H1 (cell line): ENCODE data around the gene SNRPB2. TPM values are rescaled to one million over a fixed set of nuclear protein-coding genes. Genes with fewer than 3 reads are reported as not detected.

Source experiments
- CTCF ChIA-PET: fragments of 300-600 bp; sonication (Branson Sonifier 250); formaldehyde crosslinking; loops from one replicate; lab custom pipeline; 2021; ENCODE audit not compliant: partially characterized antibody; lab: Charles Lee
- POLR2A ChIA-PET: fragments of 300-600 bp; sonication (Branson Sonifier 250); formaldehyde crosslinking; loops from one replicate; lab custom pipeline; 2021; ENCODE audit warnings: inconsistent platforms; ENCODE audit not compliant: partially characterized antibody; lab: Charles Lee
- DNase-seq, 2 experiments: peaks; one replicate each; pipeline versions ENCODE4 v3.0.0 to v3.0.0-alpha.2; 2010 to 2022; ENCODE audit warnings: low spot score in 2 of 2, low read depth in 1 of 2, mixed read lengths in 1 of 2
- FAIRE-seq: peaks from 2 replicates; lab custom pipeline; 2011; peaks lifted over from hg19 to GRCh38; lab: Jason Lieb, UNC
- H2AFZ ChIP-seq: 2 replicates; pipeline ENCODE4 v1.8.1; 2012; ENCODE audit warnings: low read length, inconsistent platforms
- H2AK5ac ChIP-seq: 2 replicates; pipeline ENCODE4 v1.6.1; 2013; ENCODE audit warnings: low read depth, low read length
- H2BK120ac ChIP-seq: replicated peaks from 2 replicates; pipeline ENCODE3; 2013; ENCODE audit warnings: low read depth, low read length, inconsistent platforms
- H2BK12ac ChIP-seq: 2 replicates; pipeline ENCODE4 v1.6.1; 2013; ENCODE audit warnings: low read depth, low read length
- H2BK15ac ChIP-seq: 2 replicates; pipeline ENCODE4 v1.6.1; 2013; ENCODE audit warnings: low read length
- H2BK20ac ChIP-seq: 2 replicates; pipeline ENCODE4 v1.6.1; 2013; ENCODE audit warnings: low read length
- H2BK5ac ChIP-seq: 2 replicates; pipeline ENCODE4 v1.6.1; 2013; ENCODE audit warnings: low read depth, low read length
- H3K14ac ChIP-seq: 2 replicates; pipeline ENCODE4 v1.6.1; 2013; ENCODE audit warnings: inconsistent platforms; ENCODE audit not compliant: insufficient read length
- H3K18ac ChIP-seq: 2 replicates; pipeline ENCODE4 v1.6.1; 2013; ENCODE audit warnings: low read length; ENCODE audit errors: extremely low read depth
- H3K23ac ChIP-seq: 2 replicates; pipeline ENCODE4 v1.6.1; 2013; ENCODE audit warnings: inconsistent platforms; ENCODE audit not compliant: insufficient read length
- H3K23me2 ChIP-seq: 2 replicates; pipeline ENCODE4 v1.6.1; 2013; ENCODE audit warnings: low read depth, low read length
- H3K27ac ChIP-seq: 2 replicates; pipeline ENCODE4 v1.6.1; 2011; ENCODE audit warnings: low read depth, low read length, inconsistent platforms
- H3K27me3 ChIP-seq, 4 experiments: replicated peaks in 1 of 4; 1 replicate in 1 of 4; 2 replicates in 3 of 4; pipeline versions ENCODE4 v1.6.1 to v1.8.1; 2011 to 2013; ENCODE audit warnings: low read length in 3 of 4, mild to moderate bottlenecking in 3 of 4, inconsistent platforms in 2 of 4, mixed read lengths in 2 of 4, moderate library complexity in 1 of 4; ENCODE audit not compliant: control insufficient read depth in 3 of 4, insufficient read depth in 3 of 4; ENCODE audit errors: extremely low read depth in 1 of 4
- H3K36me3 ChIP-seq, 4 experiments: 2 replicates each; pipeline versions ENCODE4 v1.6.1 to v1.8.1; 2011 to 2013; ENCODE audit warnings: mild to moderate bottlenecking in 4 of 4, low read length in 3 of 4, moderate library complexity in 2 of 4, control low read depth in 1 of 4, inconsistent platforms in 1 of 4; ENCODE audit not compliant: insufficient read depth in 4 of 4, control insufficient read depth in 2 of 4
- H3K4ac ChIP-seq: replicated peaks from 2 replicates; pipeline ENCODE3; 2013; ENCODE audit warnings: low read length, low read depth, mixed read lengths, inconsistent platforms; ENCODE audit not compliant: insufficient read length
- H3K4me1 ChIP-seq, 4 experiments: replicated peaks in 1 of 4; 1 replicate in 1 of 4; 2 replicates in 3 of 4; pipeline versions ENCODE4 v1.6.1 to v1.8.1; 2011 to 2013; ENCODE audit warnings: low read length in 3 of 4, inconsistent platforms in 2 of 4, mixed read lengths in 1 of 4; ENCODE audit not compliant: insufficient read depth in 4 of 4, control insufficient read depth in 3 of 4
- H3K4me2 ChIP-seq, 2 experiments: 2 replicates each; pipeline versions ENCODE4 v1.6.1 to v1.8.1; 2011 to 2013; ENCODE audit warnings: low read depth in 2 of 2, low read length in 2 of 2, control low read depth in 1 of 2, inconsistent platforms in 1 of 2, mild to moderate bottlenecking in 1 of 2; ENCODE audit not compliant: insufficient read depth in 1 of 2
- H3K4me3 ChIP-seq, 4 experiments: fragments of 200-600, 300-600 bp in 1 of 4; sonication (generic), shearing (Covaris generic), sonication (Bioruptor Twin) in 1 of 4; 2 replicates each; pipeline versions ENCODE4 v1.5.1 to v1.8.1; 2011 to 2016; ENCODE audit warnings: low read length in 4 of 4, low read depth in 3 of 4, control low read depth in 2 of 4, inconsistent platforms in 2 of 4, mild to moderate bottlenecking in 2 of 4, mixed read lengths in 1 of 4, moderate library complexity in 1 of 4; ENCODE audit not compliant: insufficient read depth in 2 of 4; ENCODE audit errors: extremely low read depth in 1 of 4
- H3K56ac ChIP-seq: replicated peaks from 2 replicates; pipeline ENCODE3; 2013; ENCODE audit warnings: low read depth, mild to moderate bottlenecking, mixed read lengths, low read length, inconsistent platforms; ENCODE audit not compliant: insufficient read length
- H3K79me1 ChIP-seq: 2 replicates; pipeline ENCODE4 v1.6.1; 2013; ENCODE audit warnings: low read depth, low read length, control low read depth
- H3K79me2 ChIP-seq, 2 experiments: 2 replicates each; pipeline versions ENCODE4 v1.6.1 to v1.8.1; 2012 to 2013; ENCODE audit warnings: low read length in 2 of 2, mild to moderate bottlenecking in 2 of 2, inconsistent platforms in 1 of 2; ENCODE audit not compliant: insufficient read depth in 2 of 2, control insufficient read depth in 1 of 2
- H3K9ac ChIP-seq, 4 experiments: replicated peaks in 1 of 4; 1 replicate in 1 of 4; 2 replicates in 3 of 4; pipeline versions ENCODE4 v1.6.1 to v1.8.1; 2011 to 2013; ENCODE audit warnings: low read depth in 3 of 4, low read length in 3 of 4, control low read depth in 2 of 4, mild to moderate bottlenecking in 2 of 4, moderate library complexity in 2 of 4, inconsistent platforms in 1 of 4; ENCODE audit errors: extremely low read depth in 1 of 4
- H3K9me3 ChIP-seq, 2 experiments: 2 replicates each; pipeline versions ENCODE4 v1.6.1 to v1.8.1; 2012 to 2013; ENCODE audit warnings: mild to moderate bottlenecking in 2 of 2, moderate library complexity in 2 of 2, control low read depth in 1 of 2, inconsistent platforms in 1 of 2, low read depth in 1 of 2, low read length in 1 of 2, mixed read lengths in 1 of 2; ENCODE audit not compliant: insufficient read depth in 2 of 2
- H4K20me1 ChIP-seq, 2 experiments: replicated peaks in 1 of 2; 2 replicates each; pipeline versions ENCODE3 to v1.8.1; 2011 to 2013; ENCODE audit warnings: inconsistent platforms in 2 of 2, low read length in 2 of 2, mild to moderate bottlenecking in 1 of 2; ENCODE audit not compliant: insufficient read depth in 2 of 2, control insufficient read depth in 1 of 2
- H4K5ac ChIP-seq: 2 replicates; pipeline ENCODE4 v1.6.1; 2013; ENCODE audit warnings: low read length, low read depth, mixed read lengths, inconsistent platforms; ENCODE audit not compliant: insufficient read length
- H4K8ac ChIP-seq: 2 replicates; pipeline ENCODE4 v1.8.0; 2013; ENCODE audit warnings: mild to moderate bottlenecking, moderate library complexity, low read length, inconsistent platforms; ENCODE audit not compliant: insufficient read depth; ENCODE audit errors: extremely low read depth
- H4K91ac ChIP-seq: replicated peaks from 2 replicates; pipeline ENCODE3; 2013; ENCODE audit warnings: low read length, mixed read lengths, inconsistent platforms; ENCODE audit not compliant: insufficient read length
- ATF2 ChIP-seq: IDR thresholded peaks from 2 replicates; pipeline ENCODE4 v1.6.1; 2012; ENCODE audit warnings: low read length, inconsistent platforms
- BRCA1 ChIP-seq: IDR thresholded peaks from 2 replicates; pipeline ENCODE4 v1.6.1; 2012; ENCODE audit warnings: low read depth, low read length, improper control_type of control experiment
- CBX8 ChIP-seq: fragments of 300-800, 300-1000 bp; sonication (generic); IDR thresholded peaks from 2 replicates; pipeline ENCODE4 v1.7.1; 2016; ENCODE audit warnings: low read depth, low read length, borderline replicate concordance
- CEBPB ChIP-seq: IDR thresholded peaks from 2 replicates; pipeline ENCODE4 v1.6.1; 2012; ENCODE audit warnings: low read depth, low read length
- CHD1 ChIP-seq: IDR thresholded peaks from 2 replicates; pipeline ENCODE4 v1.6.1; 2012; ENCODE audit warnings: low read depth, low read length, improper control_type of control experiment
- EP300 ChIP-seq, 2 experiments: IDR thresholded peaks; 1 replicate in 1 of 2; 2 replicates in 1 of 2; pipeline ENCODE4 v1.6.1; 2011 to 2012; ENCODE audit warnings: low read depth in 2 of 2, low read length in 2 of 2, mild to moderate bottlenecking in 2 of 2, borderline replicate concordance in 1 of 2, inconsistent platforms in 1 of 2, moderate library complexity in 1 of 2
- HDAC2 ChIP-seq, 2 experiments: fragments of 300-600 bp in 1 of 2; sonication (generic) in 1 of 2; IDR thresholded peaks; 2 replicates each; pipeline ENCODE4 v1.6.1; 2011 to 2012; ENCODE audit warnings: low read depth in 2 of 2, low read length in 2 of 2, mild to moderate bottlenecking in 2 of 2, moderate library complexity in 2 of 2, borderline replicate concordance in 1 of 2, inconsistent platforms in 1 of 2
- NRF1 ChIP-seq: IDR thresholded peaks from 2 replicates; pipeline ENCODE4 v1.6.1; 2011; ENCODE audit warnings: mild to moderate bottlenecking, low read depth, low read length, improper control_type of control experiment
- RBBP5 ChIP-seq: IDR thresholded peaks from 2 replicates; pipeline ENCODE4 v1.7.1; 2012; ENCODE audit warnings: low read depth, mild to moderate bottlenecking, inconsistent platforms, low read length, moderate library complexity, borderline replicate concordance
- SP1 ChIP-seq: IDR thresholded peaks from 2 replicates; pipeline ENCODE4 v1.6.1; 2011; ENCODE audit warnings: low read depth, low read length
- SP4 ChIP-seq: IDR thresholded peaks from 2 replicates; pipeline ENCODE4 v1.6.1; 2012; ENCODE audit warnings: low read length, inconsistent platforms
- SUZ12 ChIP-seq: fragments of 200-600 bp; sonication (generic); IDR thresholded peaks from 2 replicates; pipeline ENCODE4 v1.6.1; 2012; ENCODE audit warnings: mild to moderate bottlenecking, inconsistent platforms, low read length, moderate library complexity, mixed read lengths
- TBP ChIP-seq: IDR thresholded peaks from 2 replicates; pipeline ENCODE4 v1.6.1; 2011; ENCODE audit warnings: low read depth, low read length, improper control_type of control experiment
- WGBS, 2 experiments: shearing (Covaris generic) in 1 of 2; methylation state at CpG; one replicate each; pipeline versions ENCODE4 v1.1.6 to v1.1.7; 2013 to 2015; ENCODE audit warnings: low lambda C conversion rate in 2 of 2, mixed read lengths in 2 of 2, inconsistent platforms in 1 of 2, low coverage in 1 of 2, missing lambda C conversion rate in 1 of 2; ENCODE audit not compliant: insufficient replicate concordance in 2 of 2, insufficient coverage in 1 of 2, insufficient read length in 1 of 2; ENCODE audit errors: extremely low coverage in 1 of 2, missing lambda C conversion rate in 1 of 2; 5-methylcytosine and 5-hydroxymethylcytosine counted together
- polyA plus RNA-seq, 7 experiments: library from polyadenylated mRNA; depleted of rRNA in 3 of 7; stranded (reverse) in 5 of 7; unstranded in 2 of 7; fragments of >200 nt in 5 of 7; fragments of 200-250 nt in 2 of 7; gene quantifications; 1 replicate in 5 of 7; 2 replicates in 1 of 7; 4 replicates in 1 of 7; pipeline versions ENCODE4 v1.2.1 to v1.2.3, GENCODE V29; 2011 to 2013; ENCODE audit warnings: missing spikeins in 2 of 7, mixed read lengths in 2 of 7
- total RNA-seq: library from RNA; stranded (reverse); fragmentation: NEBNext Ultra II Directional; extraction: Animal tissue kit (Norgen Biotek cat#: 25700); gene quantifications from 2 replicates; pipeline ENCODE4 v1.2.1, GENCODE V29; 2021

The SNRPB2 gene
- total and polyA plus RNA-seq, 2 of the 8 experiments (the other 6 are each of a cell fraction or from before 2014, with no cell fraction given): 49.4 to 102 TPM

GRCh38 chr20:16714751-16715150 is 15.1 kb upstream of the SNRPB2 start:
- no peak overlapping the region for H3K4me3 ChIP-seq
- H3K9ac ChIP-seq: no peak overlapping the region
- ChIA-PET POLR2A (interaction anchor here (1.3 to 1.8 kb wide), 2 partner anchors 14 to 16 kb away, joined by 3 to 8 read pairs; partner anchors contain the start of gene SNRPB2), CTCF (no interaction called here)
- H3K79me2 ChIP-seq: no peaks in the 10 kb centered on the region
- no peak overlapping the region for H3K14ac ChIP-seq
- H3K18ac ChIP-seq: no peak overlapping the region
- no peaks in the 10 kb centered on the region for H4K20me1 ChIP-seq
- 81% methylated on average over 4 of the region's 4 CpGs; no CpG with 5 or more reads in 1 of the 2 experiments for WGBS, 2 experiments
- no peak overlapping the region for H3K56ac ChIP-seq
- H3K4ac ChIP-seq: no peak overlapping the region
- H3K27me3 ChIP-seq: no peaks in the 10 kb centered on the region
- no peaks in the 10 kb centered on the region for H3K9me3 ChIP-seq
- H2BK20ac ChIP-seq: no peak overlapping the region
- H2AK5ac ChIP-seq: no peak overlapping the region
- no peaks in the 10 kb centered on the region for H3K36me3 ChIP-seq
- H4K5ac ChIP-seq: no peak overlapping the region
- H3K27ac ChIP-seq: no peak overlapping the region
- H3K23me2 ChIP-seq: no peaks in the 10 kb centered on the region
- H3K4me1 ChIP-seq: peaks cover 0 to 3% (median 0%) of the 10 kb centered on the region in 4 experiments; a peak in 1 of 7 replicates
- no peak overlapping the region for H2BK5ac ChIP-seq
- no peaks in the 10 kb centered on the region for H3K79me1 ChIP-seq
- peak overlapping the region; percentile 85; the same call in 1 of the 2 replicates for H2AFZ ChIP-seq
- H4K91ac ChIP-seq: no peak overlapping the region
- H2BK12ac ChIP-seq: no peak overlapping the region
- FAIRE-seq (no peak), DNase-seq (no peak)
- no peak overlapping the region for H2BK120ac ChIP-seq
- H3K23ac ChIP-seq: no peak overlapping the region
- H4K8ac ChIP-seq: no peak overlapping the region; the same call in 1 of the 2 replicates
- H3K4me2 ChIP-seq: no peak overlapping the region
- H2BK15ac ChIP-seq: no peak overlapping the region
- no peak for TF ChIP-seq RBBP5
- TF ChIP-seq CHD1: no peak
- TF ChIP-seq SUZ12: no peak
- no peak for TF ChIP-seq ATF2
- TF ChIP-seq CEBPB: no peak
- no peak for TF ChIP-seq NRF1
- no peak for TF ChIP-seq SP1
- TF ChIP-seq BRCA1: no peak
- TF ChIP-seq HDAC2 (IDR thresholded peaks at IDR 0.05; ENCODE audit: borderline replicate concordance in 1 of 2, low read depth in 2 of 2, low read length in 2 of 2): no peak
- TF ChIP-seq EP300 (IDR thresholded peaks at IDR 0.05; ENCODE audit: borderline replicate concordance in 1 of 2, low read depth in 2 of 2, low read length in 2 of 2): no peak
- no peak for TF ChIP-seq CBX8
- no peak for TF ChIP-seq SP4
- TF ChIP-seq TBP: no peak
